ENCODE data around the gene TPP1.

The TPP1 gene

GRCh38 chr11:6625832-6626420, 6.7 kb upstream of the TPP1 start:
- no peak for DNase-seq (ENCODE audit: low spot score)
- TF ChIP-seq CTCF (conservative IDR thresholded peaks at IDR 0.05; ENCODE audit: low read depth) = no peak
- ChIA-PET CTCF (interaction anchor here (0.5 kb wide), 1 partner anchor 13 kb away, joined by 3 read pairs; no protein-coding TSS in a partner anchor), POLR2A (ENCODE audit: low non-redundant PET) (no interaction called here)
- no peak overlapping the region for H3K27ac ChIP-seq

GRCh38 chr11:6625156-6625831, 6.1 kb upstream of the TPP1 start:
- ChIA-PET CTCF (interaction anchor here (0.5 to 0.6 kb wide), 3 partner anchors 13 to 239 kb away, joined by 3 to 4 read pairs (median 3); no protein-coding TSS in a partner anchor), POLR2A (ENCODE audit: low non-redundant PET) (no interaction called here)
- H3K27ac ChIP-seq = no peak overlapping the region
- no peak for DNase-seq (ENCODE audit: low spot score)
- TF ChIP-seq CTCF (conservative IDR thresholded peaks at IDR 0.05; ENCODE audit: low read depth) = no peak

GRCh38 chr11:6623391-6624363, 4.5 kb upstream of the TPP1 start:
- DNase-seq (ENCODE audit: low spot score) = no peak
- POLR2A ChIA-PET (ENCODE audit: low non-redundant PET) = no interaction called here
- no peak for TF ChIP-seq CTCF (conservative IDR thresholded peaks at IDR 0.05; ENCODE audit: low read depth)
- CTCF ChIA-PET = interaction anchor here (0.5 kb wide), 1 partner anchor 1642 kb away, joined by 5 read pairs; no protein-coding TSS in a partner anchor
- H3K27ac ChIP-seq = no peak overlapping the region

GRCh38 chr11:6622261-6623171, 3.3 kb upstream of the TPP1 start:
- DNase-seq (ENCODE audit: low spot score) = no peak
- CTCF ChIA-PET = interaction anchor here (0.5 to 0.9 kb wide), 5 partner anchors 28 to 1644 kb away, joined by 3 to 6 read pairs (median 4); no protein-coding TSS in a partner anchor
- POLR2A ChIA-PET (ENCODE audit: low non-redundant PET) = no interaction called here
- no peak overlapping the region for H3K27ac ChIP-seq
- TF ChIP-seq CTCF (conservative IDR thresholded peaks at IDR 0.05; ENCODE audit: low read depth) = no peak

GRCh38 chr11:6621711-6622211, 2.5 kb upstream of the TPP1 start:
- POLR2A ChIA-PET (ENCODE audit: low non-redundant PET) = no interaction called here
- DNase-seq (ENCODE audit: low spot score) = no peak
- no peak overlapping the region for H3K27ac ChIP-seq
- no peak for TF ChIP-seq CTCF (conservative IDR thresholded peaks at IDR 0.05; ENCODE audit: low read depth)
- CTCF ChIA-PET = interaction anchor here (0.5 to 0.9 kb wide), 3 partner anchors 46 to 190 kb away, joined by 3 to 4 read pairs (median 4); no protein-coding TSS in a partner anchor

Data from RWPE1 (cell line).